ENCODE results near the gene MED13L.

The MED13L gene

GRCh38 chr12:116263431-116263830 is 14.1 kb downstream of the MED13L start:
- TF ChIP-seq CTCF (IDR thresholded peaks at IDR 0.05; ENCODE audit: insufficient read depth, low read length, poor library complexity, severe bottlenecking) (no peak), EZH2phosphoT487 (conservative IDR thresholded peaks at IDR 0.05; ENCODE audit: low read length) (no peak)
- peaks cover 75% of the 10 kb centered on the region for H4K20me1 ChIP-seq (ENCODE audit: low read depth, low read length)
- no peak overlapping the region for H3K27ac ChIP-seq (ENCODE audit: low read depth, low read length)
- H3F3A ChIP-seq (ENCODE audit: insufficient read depth) = no peaks in the 10 kb centered on the region
- H3K27me3 ChIP-seq (ENCODE audit: low read length) = no peaks in the 10 kb centered on the region
- no peaks in the 10 kb centered on the region for H3K36me3 ChIP-seq (ENCODE audit: low read length)
- no peak overlapping the region for H3K4me2 ChIP-seq (ENCODE audit: low read depth, low read length, poor library complexity, severe bottlenecking)
- H3K9me3 ChIP-seq (ENCODE audit: insufficient read depth, low read length) = no peaks in the 10 kb centered on the region
- H3K79me2 ChIP-seq (ENCODE audit: insufficient read depth, low read length) = peaks cover 52% of the 10 kb centered on the region
- H3K4me3 ChIP-seq (ENCODE audit: insufficient read depth, low read length, poor library complexity, severe bottlenecking) = no peak overlapping the region
- no peak overlapping the region for H3K9ac ChIP-seq (ENCODE audit: low read length)
- H2AFZ ChIP-seq (ENCODE audit: low read depth, low read length, severe bottlenecking) = no peak overlapping the region
- no peaks in the 10 kb centered on the region for H3K9me2 ChIP-seq (replicated peaks; ENCODE audit: insufficient read depth, low read length)

GRCh38 chr12:116262741-116263140 is 14.8 kb downstream of the MED13L start:
- Histone ChIP-seq H3K27ac (ENCODE audit: low read depth, low read length) (no peak overlapping the region), H3F3A (ENCODE audit: insufficient read depth) (no peaks in the 10 kb centered on the region), H3K4me2 (ENCODE audit: low read depth, low read length, poor library complexity, severe bottlenecking) (no peak overlapping the region), H4K20me1 (ENCODE audit: low read depth, low read length) (peaks cover 68% of the 10 kb centered on the region), H3K9me3 (ENCODE audit: insufficient read depth, low read length) (no peaks in the 10 kb centered on the region), H3K4me3 (ENCODE audit: insufficient read depth, low read length, poor library complexity, severe bottlenecking) (no peak overlapping the region), H3K27me3 (ENCODE audit: low read length) (no peaks in the 10 kb centered on the region), H3K9me2 (replicated peaks; ENCODE audit: insufficient read depth, low read length) (no peaks in the 10 kb centered on the region), H3K36me3 (ENCODE audit: low read length) (no peaks in the 10 kb centered on the region), H2AFZ (ENCODE audit: low read depth, low read length, severe bottlenecking) (no peak overlapping the region), H3K79me2 (ENCODE audit: insufficient read depth, low read length) (peaks cover 45% of the 10 kb centered on the region; the same call in 1 of the 2 replicates), H3K9ac (ENCODE audit: low read length) (no peak overlapping the region)
- TF ChIP-seq CTCF (IDR thresholded peaks at IDR 0.05; ENCODE audit: insufficient read depth, low read length, poor library complexity, severe bottlenecking) = no peak
- TF ChIP-seq EZH2phosphoT487 (conservative IDR thresholded peaks at IDR 0.05; ENCODE audit: low read length) = no peak

- no peaks in the 10 kb centered on the region for H3K9me3 ChIP-seq (ENCODE audit: insufficient read depth, low read length)
- H3K9ac ChIP-seq (ENCODE audit: low read length) = no peak overlapping the region
- H3K4me3 ChIP-seq (ENCODE audit: insufficient read depth, low read length, poor library complexity, severe bottlenecking) = no peak overlapping the region
- H3K4me2 ChIP-seq (ENCODE audit: low read depth, low read length, poor library complexity, severe bottlenecking) = no peak overlapping the region
- no peak overlapping the region for H2AFZ ChIP-seq (ENCODE audit: low read depth, low read length, severe bottlenecking)
- H3K36me3 ChIP-seq (ENCODE audit: low read length) = no peaks in the 10 kb centered on the region
- peaks cover 41% of the 10 kb centered on the region for H3K79me2 ChIP-seq (ENCODE audit: insufficient read depth, low read length)
- no peaks in the 10 kb centered on the region for H3K9me2 ChIP-seq (replicated peaks; ENCODE audit: insufficient read depth, low read length)
- no peak overlapping the region for H3K27ac ChIP-seq (ENCODE audit: low read depth, low read length)
- peaks cover 61% of the 10 kb centered on the region for H4K20me1 ChIP-seq (ENCODE audit: low read depth, low read length)
- H3K27me3 ChIP-seq (ENCODE audit: low read length) = no peaks in the 10 kb centered on the region
- no peaks in the 10 kb centered on the region for H3F3A ChIP-seq (ENCODE audit: insufficient read depth)
- TF ChIP-seq EZH2phosphoT487 (conservative IDR thresholded peaks at IDR 0.05; ENCODE audit: low read length) (no peak), CTCF (IDR thresholded peaks at IDR 0.05; ENCODE audit: insufficient read depth, low read length, poor library complexity, severe bottlenecking) (no peak)
Observed at GRCh38 chr12:116261525-116262100, 15.9 kb downstream of the MED13L start.

Measured in SU-DHL-6 (cell line).